Measurements from ENCODE around the gene STXBP5.

The STXBP5 gene

GRCh38 chr6:147297124-147297523 lies 92.9 kb downstream of the STXBP5 start:
- peaks cover 23 to 32% of the 10 kb centered on the region in 2 donors for H3K9me3 Mint-ChIP-seq
- no peak overlapping the region for H3K4me3 Mint-ChIP-seq
- ATAC-seq (replicated peaks) (no peak), DNase-seq (no peak)
- peaks cover 0 to 2% of the 10 kb centered on the region in 2 donors for H3K4me1 Mint-ChIP-seq
- H3K36me3 Mint-ChIP-seq: peaks cover 37 to 68% of the 10 kb centered on the region in 2 donors
- H3K27ac Mint-ChIP-seq: no peak overlapping the region
- no peaks in the 10 kb centered on the region for H3K27me3 Mint-ChIP-seq

DNA sequence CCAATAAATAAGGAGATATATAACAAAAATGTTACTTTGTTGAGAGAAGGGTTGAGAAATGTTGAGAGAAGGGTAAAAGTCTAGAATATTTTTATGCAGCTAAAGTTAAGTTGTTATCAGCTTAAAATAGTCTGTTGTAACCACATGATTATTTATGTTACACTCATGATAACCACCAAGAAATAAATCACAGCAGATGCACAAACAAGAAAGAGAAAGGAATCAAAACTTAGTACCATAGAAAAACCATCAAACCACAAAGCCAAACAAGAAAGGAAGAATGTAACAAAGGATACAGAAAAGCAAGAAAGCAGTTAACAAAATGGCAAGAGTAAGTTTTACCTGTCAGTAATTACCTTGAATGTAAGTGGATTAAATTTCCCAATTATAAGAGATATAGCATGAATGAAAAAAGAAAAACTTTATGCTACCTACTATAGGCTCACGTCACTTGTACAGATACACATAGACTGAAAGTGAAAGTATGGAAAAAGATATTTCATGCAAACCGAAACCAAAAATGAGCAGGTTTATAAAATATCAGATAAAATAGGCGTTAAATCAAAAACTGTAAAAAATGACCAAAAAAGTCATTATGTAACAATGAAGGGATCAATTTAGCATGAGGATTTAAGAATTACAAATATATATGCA lies 93.6 kb downstream of the STXBP5 start:
- Mint-ChIP-seq H3K27me3 (no peaks in the 10 kb centered on the region), H3K9me3 (peaks cover 26 to 32% of the 10 kb centered on the region in 2 donors), H3K27ac (no peak overlapping the region), H3K36me3 (peaks cover 40 to 72% of the 10 kb centered on the region in 2 donors), H3K4me3 (no peak overlapping the region), H3K4me1 (peaks cover 0 to 2% of the 10 kb centered on the region in 2 donors)
- ATAC-seq (replicated peaks) (no peak), DNase-seq (no peak)

GRCh38 chr6:147298461-147298860 lies 94.2 kb downstream of the STXBP5 start:
- no peaks in the 10 kb centered on the region for H3K27me3 Mint-ChIP-seq
- peaks cover 45 to 72% of the 10 kb centered on the region in 2 donors for H3K36me3 Mint-ChIP-seq
- no peak overlapping the region for H3K4me3 Mint-ChIP-seq
- peaks cover 0 to 2% of the 10 kb centered on the region in 2 donors for H3K4me1 Mint-ChIP-seq
- ATAC-seq (replicated peaks) (no peak), DNase-seq (no peak)
- no peak overlapping the region for H3K27ac Mint-ChIP-seq
- peaks cover 29 to 35% of the 10 kb centered on the region in 2 donors for H3K9me3 Mint-ChIP-seq

GRCh38 chr6:147299035-147299434 lies 94.8 kb downstream of the STXBP5 start:
- Mint-ChIP-seq H3K4me1 (peaks cover 0 to 2% of the 10 kb centered on the region in 2 donors), H3K27me3 (no peaks in the 10 kb centered on the region), H3K9me3 (peaks cover 33 to 39% of the 10 kb centered on the region in 2 donors), H3K36me3 (peaks cover 51 to 75% of the 10 kb centered on the region in 2 donors), H3K27ac (no peak overlapping the region), H3K4me3 (no peak overlapping the region)
- DNase-seq: no peak
- no peak for ATAC-seq (replicated peaks)

DNA sequence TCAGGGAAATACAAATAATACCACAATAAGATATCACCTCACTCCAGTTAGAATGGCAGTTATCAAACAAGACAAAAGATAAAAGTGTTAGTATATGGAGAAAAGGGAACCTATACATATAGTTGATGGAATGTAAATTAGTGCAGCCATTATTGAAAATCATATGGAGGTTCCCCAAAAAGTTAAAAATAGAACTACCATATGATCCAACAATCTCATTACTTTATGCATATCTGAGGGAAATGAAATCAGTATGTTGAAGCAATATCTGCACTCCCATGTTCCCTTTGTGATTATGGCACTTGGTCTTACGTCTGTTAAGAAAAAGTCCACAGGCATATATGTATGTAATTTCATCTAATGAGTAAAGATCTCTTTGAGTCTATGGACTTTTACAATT lies 96.9 kb downstream of the STXBP5 start:
- Mint-ChIP-seq H3K4me3 (no peak overlapping the region), H3K27me3 (no peaks in the 10 kb centered on the region)

GRCh38 chr6:147304016-147304415 lies 99.8 kb downstream of the STXBP5 start:
- Mint-ChIP-seq H3K9me3 (peaks cover 9 to 18% of the 10 kb centered on the region in 2 donors), H3K27me3 (no peaks in the 10 kb centered on the region), H3K4me3 (no peak overlapping the region), H3K4me1 (no peaks in the 10 kb centered on the region), H3K36me3 (peaks cover 32 to 44% of the 10 kb centered on the region in 2 donors), H3K27ac (no peak overlapping the region)
- DNase-seq (no peak), ATAC-seq (replicated peaks) (no peak)

More for the DNA sequence above, 96.9 kb downstream of the STXBP5 start:
- ATAC-seq (replicated peaks) (no peak), DNase-seq (no peak)
- no peak overlapping the region for H3K27ac Mint-ChIP-seq
- H3K9me3 Mint-ChIP-seq: peaks cover 32 to 35% of the 10 kb centered on the region in 2 donors
- H3K4me1 Mint-ChIP-seq: peaks cover 0 to 2% of the 10 kb centered on the region in 2 donors
- peaks cover 48 to 71% of the 10 kb centered on the region in 2 donors for H3K36me3 Mint-ChIP-seq

- Mint-ChIP-seq H3K27me3 (no peaks in the 10 kb centered on the region), H3K4me3 (no peak overlapping the region), H3K36me3 (peaks cover 5 to 9% of the 10 kb centered on the region in 2 donors), H3K9me3 (no peaks in the 10 kb centered on the region), H3K27ac (no peak overlapping the region), H3K4me1 (no peaks in the 10 kb centered on the region)
- DNase-seq (no peak), ATAC-seq (replicated peaks) (no peak)
Observed at GRCh38 chr6:147310521-147310920, 106.3 kb downstream of the STXBP5 start.

DNA sequence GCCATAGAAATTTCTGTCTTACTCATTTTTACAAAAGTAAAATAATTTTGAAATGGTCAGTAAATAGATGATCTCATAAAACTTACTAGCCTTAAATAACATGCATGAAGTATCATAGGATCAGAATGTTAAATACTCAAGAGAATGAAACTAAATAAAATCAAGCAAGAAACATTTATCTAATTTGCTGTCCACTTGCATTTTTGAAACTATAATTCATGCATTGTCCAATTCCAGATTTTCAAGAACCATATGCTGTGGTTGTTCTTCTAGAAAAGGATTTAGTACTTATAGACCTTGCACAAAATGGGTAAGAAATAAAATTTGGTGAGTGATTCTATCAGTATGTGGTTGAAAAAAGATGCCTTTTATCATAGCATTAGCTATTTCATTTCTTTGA lies 107.0 kb downstream of the STXBP5 start:
- no peaks in the 10 kb centered on the region for H3K9me3 Mint-ChIP-seq
- H3K36me3 Mint-ChIP-seq: peaks cover 9% of the 10 kb centered on the region in 2 donors
- no peak overlapping the region for H3K4me3 Mint-ChIP-seq
- H3K27me3 Mint-ChIP-seq: no peaks in the 10 kb centered on the region
- H3K27ac Mint-ChIP-seq: no peak overlapping the region
- H3K4me1 Mint-ChIP-seq: no peaks in the 10 kb centered on the region
- DNase-seq (no peak), ATAC-seq (replicated peaks) (no peak)

GRCh38 chr6:147321260-147321659 lies 117.0 kb downstream of the STXBP5 start:
- DNase-seq (no peak), ATAC-seq (replicated peaks) (no peak)
- Mint-ChIP-seq H3K36me3 (peaks cover 11 to 16% of the 10 kb centered on the region in 2 donors), H3K9me3 (no peaks in the 10 kb centered on the region), H3K4me1 (peaks cover 13 to 25% of the 10 kb centered on the region in 2 donors), H3K4me3 (no peak overlapping the region), H3K27ac (no peak overlapping the region), H3K27me3 (no peaks in the 10 kb centered on the region)

DNA sequence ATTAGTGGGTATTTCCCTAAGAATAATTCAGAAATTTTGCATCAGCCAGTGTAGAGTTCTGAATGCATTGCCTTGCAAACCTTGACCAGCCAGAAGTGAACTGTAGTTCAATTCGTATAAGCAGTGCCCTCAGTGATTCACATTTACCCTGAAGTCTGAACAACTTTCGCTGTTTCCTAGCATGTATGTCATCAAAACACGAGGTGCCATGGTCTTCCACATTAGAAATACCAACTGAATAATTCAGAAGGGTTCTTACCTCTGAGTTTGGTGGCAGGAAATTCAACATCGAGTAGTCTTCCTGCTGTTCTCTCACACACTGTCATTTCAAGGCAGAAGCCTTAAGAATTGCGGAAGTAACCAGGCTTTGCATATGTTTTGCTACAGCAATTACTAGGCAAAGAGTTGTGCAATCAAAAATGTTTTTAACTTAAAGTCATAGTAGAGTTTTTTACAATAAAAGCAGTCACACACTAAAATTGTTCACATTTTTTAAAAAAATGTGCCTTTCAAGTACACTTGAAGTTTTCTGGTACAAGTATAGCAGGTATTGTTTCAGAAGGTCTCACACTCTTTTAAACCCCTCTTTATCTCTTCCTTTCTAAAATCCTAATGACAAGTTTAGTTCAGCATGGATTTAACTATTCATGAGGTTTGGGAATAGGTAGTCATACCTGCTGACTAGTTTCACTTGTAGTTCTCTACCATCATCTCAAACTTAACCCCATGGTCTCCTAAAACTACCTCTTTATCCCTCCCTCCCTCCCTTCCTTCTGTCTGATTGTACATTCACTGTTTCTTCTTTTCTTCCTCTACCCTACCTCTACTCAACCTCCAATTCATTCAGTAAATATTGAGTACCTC lies 118.3 kb downstream of the STXBP5 start:
- no peaks in the 10 kb centered on the region for H3K27me3 Mint-ChIP-seq
- H3K4me3 Mint-ChIP-seq: peak overlapping the region; percentile 60 to 72
- H3K4me1 Mint-ChIP-seq: peaks cover 13 to 25% of the 10 kb centered on the region in 2 donors
- peak overlapping the region; percentile 80 for H3K27ac Mint-ChIP-seq
- peaks cover 15 to 17% of the 10 kb centered on the region in 2 donors for H3K36me3 Mint-ChIP-seq
- ATAC-seq (replicated peaks): peak; percentile 98 to 99
- H3K9me3 Mint-ChIP-seq: no peaks in the 10 kb centered on the region
- DNase-seq: peak; percentile 52

DNA sequence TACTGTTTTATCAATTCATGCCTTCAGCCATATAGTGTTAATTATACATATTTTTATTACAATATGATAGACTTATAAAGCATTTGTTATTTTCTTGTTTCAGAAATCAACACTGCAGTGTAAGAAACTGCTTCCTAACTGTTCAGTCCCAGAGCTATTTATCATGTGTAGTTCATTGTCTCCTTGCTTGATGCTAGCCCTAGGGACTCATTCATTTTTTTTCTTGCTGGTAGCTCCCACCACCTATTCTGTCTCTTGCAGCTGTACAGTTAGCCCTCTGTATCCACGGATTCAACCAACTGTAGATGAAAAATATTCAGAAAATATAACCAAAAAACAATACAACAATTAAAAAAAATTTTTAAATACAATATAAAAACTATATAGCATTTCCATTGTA lies 121.3 kb downstream of the STXBP5 start:
- Mint-ChIP-seq H3K27me3 (no peaks in the 10 kb centered on the region), H3K4me3 (no peak overlapping the region), H3K4me1 (peaks cover 13 to 25% of the 10 kb centered on the region in 2 donors), H3K9me3 (no peaks in the 10 kb centered on the region), H3K27ac (no peak overlapping the region), H3K36me3 (peaks cover 21 to 22% of the 10 kb centered on the region in 2 donors)
- ATAC-seq (replicated peaks) (no peak), DNase-seq (no peak)

DNA sequence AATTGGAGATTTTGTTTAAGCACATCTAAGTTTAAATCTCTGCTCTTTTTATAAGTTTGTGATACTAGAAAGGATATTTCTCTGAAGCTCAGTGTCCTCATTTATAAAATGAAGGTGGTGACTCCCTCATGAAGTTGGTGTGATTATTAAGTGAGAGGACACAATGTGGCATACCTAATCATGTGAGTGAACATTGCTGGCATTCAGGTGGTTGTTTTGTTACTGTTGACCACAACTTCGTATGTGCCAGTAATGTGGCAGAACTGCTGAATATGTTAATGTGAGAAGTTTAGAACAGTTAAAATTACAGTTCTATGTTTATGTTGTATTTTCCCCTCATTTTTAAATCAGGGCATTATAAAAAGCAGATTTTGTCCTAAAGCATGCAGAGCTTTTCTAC lies 127.2 kb downstream of the STXBP5 start:
- no peak for ATAC-seq (replicated peaks)
- Mint-ChIP-seq H3K4me3 (no peak overlapping the region), H3K27me3 (no peaks in the 10 kb centered on the region), H3K36me3 (peaks cover 18 to 23% of the 10 kb centered on the region in 2 donors), H3K4me1 (no peaks in the 10 kb centered on the region), H3K9me3 (no peaks in the 10 kb centered on the region), H3K27ac (no peak overlapping the region)
- no peak for DNase-seq

GRCh38 chr6:147337921-147338320 lies 133.7 kb downstream of the STXBP5 start:
- no peaks in the 10 kb centered on the region for H3K27me3 Mint-ChIP-seq
- H3K36me3 Mint-ChIP-seq: peaks cover 8 to 14% of the 10 kb centered on the region in 2 donors
- H3K27ac Mint-ChIP-seq: no peak overlapping the region
- H3K4me3 Mint-ChIP-seq: no peak overlapping the region
- no peak for DNase-seq
- peaks cover 0 to 2% of the 10 kb centered on the region in 2 donors for H3K4me1 Mint-ChIP-seq
- ATAC-seq (replicated peaks): no peak
- H3K9me3 Mint-ChIP-seq: no peaks in the 10 kb centered on the region

DNA sequence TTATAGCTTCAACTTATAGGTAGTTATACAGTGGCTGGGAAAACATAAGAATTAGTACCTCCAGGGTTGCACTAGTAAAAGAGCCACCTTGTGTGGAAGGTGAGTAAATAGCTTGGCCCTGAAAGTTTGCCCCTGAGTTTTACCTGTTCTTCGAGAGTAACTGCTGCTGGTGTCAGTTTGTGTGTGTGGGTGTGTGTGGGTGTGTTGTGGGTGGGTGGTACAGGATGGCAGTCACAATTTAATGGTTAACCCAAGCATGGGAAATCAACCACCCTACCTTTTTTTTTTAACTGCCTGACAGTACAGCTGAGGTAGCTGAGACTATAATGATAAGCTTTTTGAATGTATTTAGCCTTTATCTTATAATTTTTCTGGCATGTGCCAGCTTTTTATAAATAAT lies 137.3 kb downstream of the STXBP5 start:
- Mint-ChIP-seq H3K27ac (no peak overlapping the region), H3K27me3 (no peaks in the 10 kb centered on the region)

More for the DNA sequence above, 137.3 kb downstream of the STXBP5 start:
- DNase-seq: no peak
- no peaks in the 10 kb centered on the region for H3K9me3 Mint-ChIP-seq
- H3K4me3 Mint-ChIP-seq: no peak overlapping the region
- H3K36me3 Mint-ChIP-seq: peaks cover 7 to 21% of the 10 kb centered on the region in 2 donors
- peaks cover 0 to 2% of the 10 kb centered on the region in 2 donors for H3K4me1 Mint-ChIP-seq
- no peak for ATAC-seq (replicated peaks)
